HepG2 (cell line): ENCODE data around the gene FHIT. TPM values are rescaled to one million over a fixed set of nuclear protein-coding genes. Genes with fewer than 3 reads are reported as not detected.

Source experiments
- ARNT2 ChIP-seq: sonication (generic); formaldehyde crosslinking; IDR thresholded peaks from 2 replicates; pipeline ENCODE4 v1.8.0; 2022; ENCODE audit warnings: mild to moderate bottlenecking, low read depth, missing genetic modification reagents, moderate library complexity
- ONECUT2 ChIP-seq: sonication (generic); formaldehyde crosslinking; IDR thresholded peaks from 2 replicates; pipeline ENCODE4 v1.4.0; 2020; ENCODE audit warnings: missing genetic modification reagents
- polyA plus RNA-seq, 8 experiments: library from polyadenylated mRNA; depleted of rRNA in 3 of 8; stranded (reverse) in 7 of 8; unstranded in 1 of 8; fragments of >200 nt; fragmentation: Illumina TruSeq in 4 of 8; extraction: Trizol in 4 of 8; gene quantifications; 2 replicates each; pipeline versions ENCODE4 v1.2.1 to v1.2.3, GENCODE V29; 2011 to 2016; ENCODE audit warnings: low read depth in 4 of 8, missing spikeins in 1 of 8, mixed read lengths in 1 of 8; ENCODE audit not compliant: insufficient read depth in 1 of 8
- total RNA-seq, 5 experiments: library from RNA; depleted of rRNA; stranded (reverse); fragments of >200 nt; fragmentation: Illumina TruSeq; extraction: Trizol; gene quantifications; 2 replicates each; pipeline ENCODE4 v1.2.3, GENCODE V29; 2016; ENCODE audit warnings: low read depth in 1 of 5
- TF ChIP-seq, protein P1 (sequence below): sonication (generic); formaldehyde crosslinking; IDR thresholded peaks from 2 replicates; pipeline ENCODE4 v1.9.0; 2021; ENCODE audit warnings: missing genetic modification reagents, mild to moderate bottlenecking, borderline replicate concordance
- TF ChIP-seq, protein P2 (sequence below), 2 experiments: fragments of 450-650 bp in 1 of 2; sonication (generic) in 1 of 2; formaldehyde crosslinking in 1 of 2; IDR thresholded peaks; 2 replicates each; pipeline versions ENCODE4 v1.6.1 to v1.8.0; 2016 to 2022; ENCODE audit warnings: antibody characterized with exemption in 1 of 2, mild to moderate bottlenecking in 1 of 2, missing genetic modification reagents in 1 of 2
- TF ChIP-seq, protein P3 (sequence below): sonication (generic); formaldehyde crosslinking; conservative IDR thresholded peaks from 2 replicates; pipeline ENCODE4 v1.4.0; 2020; ENCODE audit warnings: mild to moderate bottlenecking, missing genetic modification reagents, moderate library complexity
- TF ChIP-seq, protein P4 (sequence below): IDR thresholded peaks from 2 replicates; pipeline ENCODE4 v1.4.0; 2020; ENCODE audit warnings: mild to moderate bottlenecking, missing genetic modification reagents

The FHIT gene
- total and polyA plus RNA-seq, 2 of the 13 experiments (the other 11 are each of a cell fraction or from before 2014, with no cell fraction given), result 4.0 to 4.6 TPM

DNA sequence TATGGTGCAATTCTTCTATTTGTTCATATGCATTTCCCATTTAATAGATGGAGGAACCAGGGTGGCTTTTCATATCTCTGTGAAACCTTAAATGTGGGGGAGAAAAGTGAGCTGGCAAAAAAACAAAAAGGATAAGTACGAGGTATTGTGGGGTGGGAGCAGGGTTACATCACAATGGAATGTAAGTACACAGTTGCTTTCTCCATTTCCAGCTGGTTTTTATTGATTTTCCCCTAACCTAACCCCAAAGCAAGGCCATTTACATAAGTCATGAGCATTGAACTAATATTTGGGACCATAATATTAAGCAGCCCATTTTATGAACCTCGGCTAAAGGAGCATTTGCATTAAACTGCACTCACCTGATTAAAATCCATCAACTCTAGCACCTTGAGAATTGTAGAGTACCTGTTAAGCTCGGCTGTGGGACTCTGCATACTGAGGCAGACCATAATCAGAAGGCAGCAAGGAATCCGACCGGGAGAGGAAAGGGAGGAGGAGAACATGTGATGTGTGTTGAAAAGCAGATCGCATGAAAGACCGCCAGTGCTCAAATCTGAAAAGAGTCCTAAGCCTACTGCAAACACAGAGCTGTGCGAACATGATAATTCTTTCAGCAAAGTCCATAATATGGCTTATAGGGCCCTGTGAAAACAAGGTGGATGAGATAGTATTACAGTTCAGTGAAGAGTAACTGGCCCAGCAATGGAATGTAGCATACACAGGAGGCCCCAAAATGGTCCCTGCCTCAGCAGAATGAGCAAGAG lies 513.4 kb downstream of the FHIT start (continued):
- TF ChIP-seq, protein P1, sequence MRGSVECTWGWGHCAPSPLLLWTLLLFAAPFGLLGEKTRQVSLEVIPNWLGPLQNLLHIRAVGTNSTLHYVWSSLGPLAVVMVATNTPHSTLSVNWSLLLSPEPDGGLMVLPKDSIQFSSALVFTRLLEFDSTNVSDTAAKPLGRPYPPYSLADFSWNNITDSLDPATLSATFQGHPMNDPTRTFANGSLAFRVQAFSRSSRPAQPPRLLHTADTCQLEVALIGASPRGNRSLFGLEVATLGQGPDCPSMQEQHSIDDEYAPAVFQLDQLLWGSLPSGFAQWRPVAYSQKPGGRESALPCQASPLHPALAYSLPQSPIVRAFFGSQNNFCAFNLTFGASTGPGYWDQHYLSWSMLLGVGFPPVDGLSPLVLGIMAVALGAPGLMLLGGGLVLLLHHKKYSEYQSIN, result no peak
- TF ChIP-seq, protein P2, sequence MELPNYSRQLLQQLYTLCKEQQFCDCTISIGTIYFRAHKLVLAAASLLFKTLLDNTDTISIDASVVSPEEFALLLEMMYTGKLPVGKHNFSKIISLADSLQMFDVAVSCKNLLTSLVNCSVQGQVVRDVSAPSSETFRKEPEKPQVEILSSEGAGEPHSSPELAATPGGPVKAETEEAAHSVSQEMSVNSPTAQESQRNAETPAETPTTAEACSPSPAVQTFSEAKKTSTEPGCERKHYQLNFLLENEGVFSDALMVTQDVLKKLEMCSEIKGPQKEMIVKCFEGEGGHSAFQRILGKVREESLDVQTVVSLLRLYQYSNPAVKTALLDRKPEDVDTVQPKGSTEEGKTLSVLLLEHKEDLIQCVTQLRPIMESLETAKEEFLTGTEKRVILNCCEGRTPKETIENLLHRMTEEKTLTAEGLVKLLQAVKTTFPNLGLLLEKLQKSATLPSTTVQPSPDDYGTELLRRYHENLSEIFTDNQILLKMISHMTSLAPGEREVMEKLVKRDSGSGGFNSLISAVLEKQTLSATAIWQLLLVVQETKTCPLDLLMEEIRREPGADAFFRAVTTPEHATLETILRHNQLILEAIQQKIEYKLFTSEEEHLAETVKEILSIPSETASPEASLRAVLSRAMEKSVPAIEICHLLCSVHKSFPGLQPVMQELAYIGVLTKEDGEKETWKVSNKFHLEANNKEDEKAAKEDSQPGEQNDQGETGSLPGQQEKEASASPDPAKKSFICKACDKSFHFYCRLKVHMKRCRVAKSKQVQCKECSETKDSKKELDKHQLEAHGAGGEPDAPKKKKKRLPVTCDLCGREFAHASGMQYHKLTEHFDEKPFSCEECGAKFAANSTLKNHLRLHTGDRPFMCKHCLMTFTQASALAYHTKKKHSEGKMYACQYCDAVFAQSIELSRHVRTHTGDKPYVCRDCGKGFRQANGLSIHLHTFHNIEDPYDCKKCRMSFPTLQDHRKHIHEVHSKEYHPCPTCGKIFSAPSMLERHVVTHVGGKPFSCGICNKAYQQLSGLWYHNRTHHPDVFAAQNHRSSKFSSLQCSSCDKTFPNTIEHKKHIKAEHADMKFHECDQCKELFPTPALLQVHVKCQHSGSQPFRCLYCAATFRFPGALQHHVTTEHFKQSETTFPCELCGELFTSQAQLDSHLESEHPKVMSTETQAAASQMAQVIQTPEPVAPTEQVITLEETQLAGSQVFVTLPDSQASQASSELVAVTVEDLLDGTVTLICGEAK (IDR thresholded peaks at IDR 0.05), result no peak
- TF ChIP-seq, protein P2 (CRISPR knock-in tag; IDR thresholded peaks at IDR 0.05), result no peak
- TF ChIP-seq, protein P3, sequence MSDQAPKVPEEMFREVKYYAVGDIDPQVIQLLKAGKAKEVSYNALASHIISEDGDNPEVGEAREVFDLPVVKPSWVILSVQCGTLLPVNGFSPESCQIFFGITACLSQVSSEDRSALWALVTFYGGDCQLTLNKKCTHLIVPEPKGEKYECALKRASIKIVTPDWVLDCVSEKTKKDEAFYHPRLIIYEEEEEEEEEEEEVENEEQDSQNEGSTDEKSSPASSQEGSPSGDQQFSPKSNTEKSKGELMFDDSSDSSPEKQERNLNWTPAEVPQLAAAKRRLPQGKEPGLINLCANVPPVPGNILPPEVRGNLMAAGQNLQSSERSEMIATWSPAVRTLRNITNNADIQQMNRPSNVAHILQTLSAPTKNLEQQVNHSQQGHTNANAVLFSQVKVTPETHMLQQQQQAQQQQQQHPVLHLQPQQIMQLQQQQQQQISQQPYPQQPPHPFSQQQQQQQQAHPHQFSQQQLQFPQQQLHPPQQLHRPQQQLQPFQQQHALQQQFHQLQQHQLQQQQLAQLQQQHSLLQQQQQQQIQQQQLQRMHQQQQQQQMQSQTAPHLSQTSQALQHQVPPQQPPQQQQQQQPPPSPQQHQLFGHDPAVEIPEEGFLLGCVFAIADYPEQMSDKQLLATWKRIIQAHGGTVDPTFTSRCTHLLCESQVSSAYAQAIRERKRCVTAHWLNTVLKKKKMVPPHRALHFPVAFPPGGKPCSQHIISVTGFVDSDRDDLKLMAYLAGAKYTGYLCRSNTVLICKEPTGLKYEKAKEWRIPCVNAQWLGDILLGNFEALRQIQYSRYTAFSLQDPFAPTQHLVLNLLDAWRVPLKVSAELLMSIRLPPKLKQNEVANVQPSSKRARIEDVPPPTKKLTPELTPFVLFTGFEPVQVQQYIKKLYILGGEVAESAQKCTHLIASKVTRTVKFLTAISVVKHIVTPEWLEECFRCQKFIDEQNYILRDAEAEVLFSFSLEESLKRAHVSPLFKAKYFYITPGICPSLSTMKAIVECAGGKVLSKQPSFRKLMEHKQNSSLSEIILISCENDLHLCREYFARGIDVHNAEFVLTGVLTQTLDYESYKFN, result 0 out of 2 replicates have a peak, but pooled peaks have one; percentile 21
- TF ChIP-seq, protein P4, sequence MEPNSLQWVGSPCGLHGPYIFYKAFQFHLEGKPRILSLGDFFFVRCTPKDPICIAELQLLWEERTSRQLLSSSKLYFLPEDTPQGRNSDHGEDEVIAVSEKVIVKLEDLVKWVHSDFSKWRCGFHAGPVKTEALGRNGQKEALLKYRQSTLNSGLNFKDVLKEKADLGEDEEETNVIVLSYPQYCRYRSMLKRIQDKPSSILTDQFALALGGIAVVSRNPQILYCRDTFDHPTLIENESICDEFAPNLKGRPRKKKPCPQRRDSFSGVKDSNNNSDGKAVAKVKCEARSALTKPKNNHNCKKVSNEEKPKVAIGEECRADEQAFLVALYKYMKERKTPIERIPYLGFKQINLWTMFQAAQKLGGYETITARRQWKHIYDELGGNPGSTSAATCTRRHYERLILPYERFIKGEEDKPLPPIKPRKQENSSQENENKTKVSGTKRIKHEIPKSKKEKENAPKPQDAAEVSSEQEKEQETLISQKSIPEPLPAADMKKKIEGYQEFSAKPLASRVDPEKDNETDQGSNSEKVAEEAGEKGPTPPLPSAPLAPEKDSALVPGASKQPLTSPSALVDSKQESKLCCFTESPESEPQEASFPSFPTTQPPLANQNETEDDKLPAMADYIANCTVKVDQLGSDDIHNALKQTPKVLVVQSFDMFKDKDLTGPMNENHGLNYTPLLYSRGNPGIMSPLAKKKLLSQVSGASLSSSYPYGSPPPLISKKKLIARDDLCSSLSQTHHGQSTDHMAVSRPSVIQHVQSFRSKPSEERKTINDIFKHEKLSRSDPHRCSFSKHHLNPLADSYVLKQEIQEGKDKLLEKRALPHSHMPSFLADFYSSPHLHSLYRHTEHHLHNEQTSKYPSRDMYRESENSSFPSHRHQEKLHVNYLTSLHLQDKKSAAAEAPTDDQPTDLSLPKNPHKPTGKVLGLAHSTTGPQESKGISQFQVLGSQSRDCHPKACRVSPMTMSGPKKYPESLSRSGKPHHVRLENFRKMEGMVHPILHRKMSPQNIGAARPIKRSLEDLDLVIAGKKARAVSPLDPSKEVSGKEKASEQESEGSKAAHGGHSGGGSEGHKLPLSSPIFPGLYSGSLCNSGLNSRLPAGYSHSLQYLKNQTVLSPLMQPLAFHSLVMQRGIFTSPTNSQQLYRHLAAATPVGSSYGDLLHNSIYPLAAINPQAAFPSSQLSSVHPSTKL (CRISPR knock-in tag), result peak; percentile 51; the same call in 1 of the 2 replicates
- no peak for TF ChIP-seq ARNT2 (CRISPR knock-in tag)
- peak; percentile 87 for TF ChIP-seq ONECUT2
